ENCODE results near the gene PHF20. TPM values are rescaled to one million over a fixed set of nuclear protein-coding genes. Genes with fewer than 3 reads are reported as not detected.

PHF20 gene
- total RNA-seq, 4 donors from 2014 or later = 42.0 to 55.9 (median 49.2) TPM

DNA sequence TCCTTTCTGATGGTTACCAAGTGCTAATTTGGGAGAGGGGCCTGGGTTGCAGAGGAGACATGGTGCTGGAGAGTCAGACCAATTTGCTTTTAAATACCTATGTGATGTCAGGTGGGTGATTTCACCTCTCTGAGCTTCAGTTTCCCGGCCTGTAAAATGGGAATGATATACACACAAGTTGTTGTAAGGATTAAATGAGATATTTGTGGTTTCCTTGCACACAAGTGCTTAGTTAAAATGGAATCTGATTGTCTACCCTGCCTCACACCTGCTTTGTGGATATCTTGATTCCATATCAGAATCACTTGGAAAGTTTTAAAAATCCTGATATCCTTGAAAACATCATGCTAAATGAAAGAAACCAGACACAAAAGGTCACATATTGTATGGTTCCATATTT lies 138.0 kb downstream of the PHF20 start:
- H3K27me3 ChIP-seq = no peaks in the 10 kb centered on the region
- H3K4me1 ChIP-seq = no peaks in the 10 kb centered on the region
- no peak overlapping the region for H3K27ac ChIP-seq
- TF ChIP-seq CTCF (IDR thresholded peaks at IDR 0.05) (no peak), EP300 (IDR thresholded peaks at IDR 0.05) (no peak), POLR2AphosphoS5 (IDR thresholded peaks at IDR 0.05) (no peak), POLR2A (IDR thresholded peaks at IDR 0.05) (no peak)
- ATAC-seq = no peak
- H3K9me3 ChIP-seq = no peaks in the 10 kb centered on the region
- WGBS, 2 donors (ENCODE audit: low coverage in 1 of 2) = 100% methylated on average over 1 of the region's 1 CpG
- H3K36me3 ChIP-seq = peaks cover 0 to 72% of the 10 kb centered on the region in 2 donors
- H3K4me3 ChIP-seq = no peak overlapping the region

DNA sequence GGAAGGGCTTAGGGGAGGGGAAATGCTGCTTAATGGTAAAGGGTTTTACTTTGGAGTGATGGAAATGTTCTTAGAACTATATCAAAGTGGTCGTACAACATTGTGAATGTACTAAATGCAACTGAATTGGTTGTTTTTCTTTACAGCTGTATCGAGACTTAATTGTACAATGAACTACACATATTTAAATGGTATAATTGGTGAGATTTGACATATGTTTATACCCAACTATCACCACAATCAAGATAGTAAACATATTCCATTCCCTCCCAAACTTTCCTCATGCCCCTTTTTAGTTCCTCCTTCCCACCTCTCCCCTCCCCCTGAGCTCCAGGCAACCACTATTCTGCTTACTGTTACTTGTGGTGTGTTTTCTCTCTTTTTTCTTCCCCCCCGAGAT lies 138.4 kb downstream of the PHF20 start:
- Histone ChIP-seq H3K27ac (no peak overlapping the region), H3K4me1 (no peaks in the 10 kb centered on the region), H3K27me3 (no peaks in the 10 kb centered on the region), H3K36me3 (peaks cover 0 to 73% of the 10 kb centered on the region in 2 donors), H3K9me3 (no peaks in the 10 kb centered on the region), H3K4me3 (no peak overlapping the region)
- TF ChIP-seq CTCF (IDR thresholded peaks at IDR 0.05) (no peak), POLR2AphosphoS5 (IDR thresholded peaks at IDR 0.05) (no peak)
- ATAC-seq = no peak
- WGBS, 2 donors (ENCODE audit: low coverage in 1 of 2) = 63 to 87% methylated on average over 1 to 3 of the region's 3 CpGs

DNA sequence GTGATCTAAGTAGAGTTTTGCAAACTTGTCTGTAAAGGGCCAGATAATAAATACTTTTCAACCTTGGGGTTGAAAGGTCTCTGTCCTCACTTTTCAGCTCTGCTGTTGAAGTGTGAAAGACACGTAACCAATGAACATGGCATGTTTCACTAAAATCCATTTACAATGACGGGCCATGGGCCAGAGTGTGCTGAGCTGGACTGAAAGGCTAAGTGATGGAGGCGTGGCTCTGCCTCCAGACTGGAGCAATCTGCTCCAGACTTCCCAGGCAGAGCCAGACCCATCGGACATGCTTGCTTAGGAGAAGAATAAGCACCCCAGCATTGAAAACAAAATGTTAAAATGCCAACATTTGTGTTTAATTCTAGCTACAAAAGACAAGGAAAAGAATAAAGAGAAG lies 141.1 kb downstream of the PHF20 start:
- TF ChIP-seq CTCF (IDR thresholded peaks at IDR 0.05) = no peak
- no peak for TF ChIP-seq POLR2AphosphoS5 (IDR thresholded peaks at IDR 0.05)
- no peak for TF ChIP-seq EP300 (IDR thresholded peaks at IDR 0.05)
- no peak for TF ChIP-seq POLR2A (IDR thresholded peaks at IDR 0.05)
- Histone ChIP-seq H3K9me3 (no peaks in the 10 kb centered on the region), H3K4me3 (no peak overlapping the region), H3K4me1 (no peaks in the 10 kb centered on the region), H3K27ac (no peak overlapping the region), H3K27me3 (no peaks in the 10 kb centered on the region), H3K36me3 (peaks cover 0 to 78% of the 10 kb centered on the region in 2 donors)
- WGBS, 2 donors (ENCODE audit: low coverage in 1 of 2) = 67% methylated on average over 1 of the region's 4 CpGs; no CpG with 5 or more reads in 1 of the 2 donors
- ATAC-seq = no peak

GRCh38 chr20:35917077-35917476 lies 145.3 kb downstream of the PHF20 start:
- H3K27ac ChIP-seq = no peak overlapping the region
- H3K36me3 ChIP-seq = peaks cover 0 to 95% of the 10 kb centered on the region in 2 donors
- H3K9me3 ChIP-seq = no peaks in the 10 kb centered on the region
- no peak overlapping the region for H3K4me3 ChIP-seq
- no peaks in the 10 kb centered on the region for H3K4me1 ChIP-seq
- ATAC-seq = no peak
- TF ChIP-seq EP300 (IDR thresholded peaks at IDR 0.05) (no peak), CTCF (IDR thresholded peaks at IDR 0.05) (no peak), POLR2AphosphoS5 (IDR thresholded peaks at IDR 0.05) (no peak), POLR2A (IDR thresholded peaks at IDR 0.05) (no peak)
- WGBS, 2 donors (ENCODE audit: low coverage in 1 of 2) = 58 to 69% methylated on average over 3 of the region's 3 CpGs
- H3K27me3 ChIP-seq = no peaks in the 10 kb centered on the region

DNA sequence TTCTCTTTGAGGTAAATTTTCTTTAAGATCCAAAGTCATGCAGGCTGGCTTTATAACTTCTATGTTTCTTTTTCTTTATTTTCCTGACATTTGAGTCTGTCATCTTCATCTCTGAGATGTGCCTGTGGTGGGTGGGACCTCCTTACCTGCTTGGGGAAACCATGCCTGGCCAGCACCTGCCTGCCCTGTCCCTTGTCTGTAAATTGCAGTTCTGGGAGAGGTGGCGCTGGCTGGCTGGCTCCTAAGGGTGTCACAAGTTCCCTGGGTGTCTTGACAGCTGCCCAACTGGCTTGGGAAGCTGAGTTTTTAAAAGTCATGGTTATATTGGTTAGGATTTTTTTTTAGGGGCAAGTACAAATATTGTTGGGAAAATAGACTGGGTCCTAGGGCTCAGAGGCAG lies 146.2 kb downstream of the PHF20 start:
- ATAC-seq = no peak
- no peaks in the 10 kb centered on the region for H3K27me3 ChIP-seq

More for the DNA sequence above, 146.2 kb downstream of the PHF20 start:
- Histone ChIP-seq H3K9me3 (no peaks in the 10 kb centered on the region), H3K4me1 (no peaks in the 10 kb centered on the region), H3K4me3 (no peak overlapping the region), H3K36me3 (peaks cover 0 to 95% of the 10 kb centered on the region in 2 donors), H3K27ac (no peak overlapping the region)
- 100% methylated on average over 1 of the region's 1 CpG; no CpG with 5 or more reads in 1 of the 2 donors for WGBS, 2 donors (ENCODE audit: low coverage in 1 of 2)
- no peak for TF ChIP-seq POLR2AphosphoS5 (IDR thresholded peaks at IDR 0.05)
- no peak for TF ChIP-seq EP300 (IDR thresholded peaks at IDR 0.05)
- no peak for TF ChIP-seq CTCF (IDR thresholded peaks at IDR 0.05)
- no peak for TF ChIP-seq POLR2A (IDR thresholded peaks at IDR 0.05)

All from gastroesophageal sphincter (tissue), 4 donors.